HG02840 (cell line): ENCODE data around the gene ZSCAN5C.
"Not testable (repeated sequence)": the region's sequence is repeated elsewhere in the genome, so short reads cannot be mapped to it uniquely, and the experiment has no call there.

Experiments used
- ATAC-seq: cut with Tn5 transposase; IDR thresholded peaks from one replicate; pipeline ENCODE4 v1.9.1; 2021; ENCODE audit warnings: mild to moderate bottlenecking, moderate library complexity, moderate number of reproducible peaks; ENCODE audit not compliant: unreplicated experiment, low FRiP score

Gene ZSCAN5C

GRCh38 chr19:56191115-56191514, 11.0 kb upstream of the ZSCAN5C start:
- no peak for ATAC-seq

GRCh38 chr19:56191711-56192110, 10.4 kb upstream of the ZSCAN5C start:
- ATAC-seq = no peak

GRCh38 chr19:56193981-56194640, 8.0 kb upstream of the ZSCAN5C start:
- ATAC-seq = no peak

GRCh38 chr19:56197646-56198045, 4.4 kb upstream of the ZSCAN5C start, which contains the start of gene ZSCAN5B:
Gene ZSCAN5B, minus strand, starts transcription at chr19:56197783. Its CDS starts 4,731 bp downstream, at chr19:56193052.
- not testable (repeated sequence) for ATAC-seq

- no peak for ATAC-seq
These were observed 2.4 kb upstream of the ZSCAN5C start for GRCh38 chr19:56199687-56200086.

- not testable (repeated sequence) for ATAC-seq
These were observed 5.5 kb downstream of the ZSCAN5C start for GRCh38 chr19:56207581-56207980.

- no peak for ATAC-seq
These were observed 7.0 kb downstream of the ZSCAN5C start for GRCh38 chr19:56209091-56209490.

- not testable (repeated sequence) for ATAC-seq
These were observed 8.0 kb downstream of the ZSCAN5C start for GRCh38 chr19:56210036-56210435.

- no peak for ATAC-seq
These were observed 9.6 kb downstream of the ZSCAN5C start for GRCh38 chr19:56211718-56212117.

- ATAC-seq = no peak
These were observed 15.2 kb downstream of the ZSCAN5C start for GRCh38 chr19:56217039-56217949.

- no peak for ATAC-seq
These were observed 16.9 kb downstream of the ZSCAN5C start for GRCh38 chr19:56218961-56219360.

GRCh38 chr19:56221442-56221841, 19.4 kb downstream of the ZSCAN5C start:
- not testable (repeated sequence) for ATAC-seq

GRCh38 chr19:56221851-56222250, 19.8 kb downstream of the ZSCAN5C start:
- no peak for ATAC-seq

- ATAC-seq = no peak
These were observed 20.8 kb downstream of the ZSCAN5C start for GRCh38 chr19:56222901-56223300.

- ATAC-seq = no peak
These were observed 21.4 kb downstream of the ZSCAN5C start for GRCh38 chr19:56223481-56223880.

- ATAC-seq = no peak
These were observed 43.2 kb downstream of the ZSCAN5C start for GRCh38 chr19:56245121-56245740.

- ATAC-seq = not testable (repeated sequence)
These were observed 43.7 kb downstream of the ZSCAN5C start for GRCh38 chr19:56245764-56246163.

- ATAC-seq = not testable (repeated sequence)
These were observed 46.8 kb downstream of the ZSCAN5C start for GRCh38 chr19:56248736-56249338.

GRCh38 chr19:56252699-56253422, 50.8 kb downstream of the ZSCAN5C start:
- no peak for ATAC-seq

GRCh38 chr19:56253737-56254136, 51.7 kb downstream of the ZSCAN5C start:
- no peak for ATAC-seq
